ENCODE results near the gene SRC. TPM values are rescaled to one million over a fixed set of nuclear protein-coding genes. Genes with fewer than 3 reads are reported as not detected.

SRC gene
- total RNA-seq, 4 donors from 2014 or later = 1.0 to 2.3 (median 1.8) TPM

DNA sequence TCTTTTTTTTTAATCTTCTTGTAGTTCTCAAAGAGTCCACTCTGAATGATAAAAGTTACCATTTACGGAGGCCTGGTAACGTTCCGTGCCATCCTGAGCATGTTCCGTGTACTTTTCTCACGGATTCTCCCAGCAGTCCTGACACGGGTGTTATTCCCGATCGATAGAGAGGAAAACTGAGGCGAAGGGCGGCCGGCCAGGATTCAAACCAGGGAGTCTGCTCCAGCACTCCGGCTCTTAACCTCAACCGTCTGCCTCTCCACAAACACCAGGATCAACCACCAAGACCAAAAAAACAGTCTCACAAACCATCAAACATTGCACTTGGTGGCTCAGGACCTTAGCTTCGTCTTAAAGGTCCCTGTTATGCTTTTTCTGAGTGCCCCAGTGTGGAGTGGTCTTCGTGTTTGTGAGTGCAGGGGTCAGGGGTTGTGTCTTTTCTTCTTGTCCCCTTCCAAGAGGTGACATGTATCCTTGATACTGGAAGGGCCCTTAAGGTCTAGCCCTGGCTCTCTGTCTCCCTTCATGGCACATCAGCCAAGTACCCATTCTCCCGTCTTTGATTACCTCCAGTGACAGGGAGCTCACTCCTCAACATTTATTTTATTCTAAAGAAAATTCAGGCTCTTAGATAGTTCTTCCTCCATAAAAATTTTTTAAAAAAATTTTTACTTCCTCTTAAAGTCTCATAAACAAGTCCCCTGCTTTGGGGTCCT, 35.1 kb downstream of the SRC start:
- Histone ChIP-seq H3K27me3 (no peaks in the 10 kb centered on the region), H3K27ac (no peak overlapping the region), H3K4me1 (peaks cover 0 to 5% of the 10 kb centered on the region in 2 donors), H3K9me3 (no peaks in the 10 kb centered on the region), H3K36me3 (no peaks in the 10 kb centered on the region), H3K4me3 (no peak overlapping the region)
- intact Hi-C loops (cut with DNase I; ENCODE audit: low total_unique reads) (no loop called here), in situ Hi-C loops (cut with MboI; ENCODE audit: low sequenced_read_pairs in 4 of 4) (loop anchor here (5.0 to 25.0 kb wide), 6 partner anchors 106 to 186 kb away; partner anchors contain the start of gene BLCAP (in 1 of the 4))
- no peak for TF ChIP-seq POLR2A (IDR thresholded peaks at IDR 0.05)
- TF ChIP-seq CTCF (IDR thresholded peaks at IDR 0.05 in 4 of 5, conservative IDR thresholded peaks at IDR 0.05 in 1 of 5) = no peak
- ATAC-seq (no peak), DNase-seq (no peak)

- Histone ChIP-seq H3K36me3 (no peaks in the 10 kb centered on the region), H3K9me3 (no peaks in the 10 kb centered on the region), H3K4me3 (no peak overlapping the region), H3K27ac (no peak overlapping the region), H3K27me3 (no peaks in the 10 kb centered on the region), H3K4me1 (peaks cover 0 to 5% of the 10 kb centered on the region in 2 donors)
- DNase-seq (no peak), ATAC-seq (no peak)
- TF ChIP-seq POLR2A (IDR thresholded peaks at IDR 0.05) = no peak
- TF ChIP-seq CTCF (IDR thresholded peaks at IDR 0.05 in 4 of 5, conservative IDR thresholded peaks at IDR 0.05 in 1 of 5) = no peak
- in situ Hi-C loops (cut with MboI; ENCODE audit: low sequenced_read_pairs in 4 of 4) = loop anchor here (5.0 to 25.0 kb wide), 6 partner anchors 107 to 187 kb away; partner anchors contain the start of gene BLCAP (in 1 of the 4)
- intact Hi-C loops (cut with DNase I; ENCODE audit: low total_unique reads) = no loop called here
Measured at GRCh38 chr20:37381621-37382471, 35.9 kb downstream of the SRC start.

- no peak overlapping the region for H3K27ac ChIP-seq
- no peak overlapping the region for H3K4me3 ChIP-seq
- DNase-seq (no peak), ATAC-seq (no peak)
- in situ Hi-C loops (cut with MboI; ENCODE audit: low sequenced_read_pairs in 4 of 4) = loop anchor here (5.0 to 25.0 kb wide), 6 partner anchors 108 to 188 kb away; partner anchors contain the start of gene BLCAP (in 1 of the 4)
- TF ChIP-seq CTCF (IDR thresholded peaks at IDR 0.05 in 4 of 5, conservative IDR thresholded peaks at IDR 0.05 in 1 of 5) = no peak
- no peaks in the 10 kb centered on the region for H3K36me3 ChIP-seq
- H3K27me3 ChIP-seq = no peaks in the 10 kb centered on the region
- intact Hi-C loops (cut with DNase I; ENCODE audit: low total_unique reads) = no loop called here
- H3K9me3 ChIP-seq = no peaks in the 10 kb centered on the region
- H3K4me1 ChIP-seq = peaks cover 0 to 5% of the 10 kb centered on the region in 2 donors
Measured at GRCh38 chr20:37382482-37383120, 36.7 kb downstream of the SRC start.

- TF ChIP-seq CTCF (IDR thresholded peaks at IDR 0.05 in 4 of 5, conservative IDR thresholded peaks at IDR 0.05 in 1 of 5) = no peak
- TF ChIP-seq POLR2A (IDR thresholded peaks at IDR 0.05) = no peak
- H3K4me1 ChIP-seq = peaks cover 0 to 5% of the 10 kb centered on the region in 2 donors
- H3K27ac ChIP-seq = no peak overlapping the region
- intact Hi-C loops (cut with DNase I; ENCODE audit: low total_unique reads) = no loop called here
- no peaks in the 10 kb centered on the region for H3K36me3 ChIP-seq
- in situ Hi-C loops (cut with MboI; ENCODE audit: low sequenced_read_pairs in 4 of 4) = loop anchor here (5.0 to 25.0 kb wide), 6 partner anchors 109 to 189 kb away; partner anchors contain the start of gene BLCAP (in 1 of the 4)
- DNase-seq (no peak), ATAC-seq (no peak)
- no peaks in the 10 kb centered on the region for H3K9me3 ChIP-seq
- H3K4me3 ChIP-seq = peak overlapping the region in 1 of 4 donors; percentile 57
- no peaks in the 10 kb centered on the region for H3K27me3 ChIP-seq
Measured at GRCh38 chr20:37383229-37383989, 37.5 kb downstream of the SRC start.

Measured in gastrocnemius medialis (tissue), 4 donors.